Uterus (tissue), 4 donors: ENCODE results near the gene RAB10. TPM values are rescaled to one million over a fixed set of nuclear protein-coding genes. Genes with fewer than 3 reads are reported as not detected.
A peak's percentile ranks its signal among the peaks of the same experiment; 100 is the strongest.

Experiments
- DNase-seq, 2 donors: peaks; one replicate each; pipeline ENCODE4 v3.0.0-alpha.2; 2019 to 2020
- H3K27ac ChIP-seq, 2 donors: fragments of 200-600 bp; sonication (generic); 1 replicate in 1 of 2; 2 replicates in 1 of 2; pipeline ENCODE4 v1.5.1; 2016 to 2018
- H3K27me3 ChIP-seq, 2 donors: fragments of 200-600 bp; sonication (generic); one replicate each; pipeline ENCODE4 v1.5.1; 2018 to 2019; ENCODE audit warnings: control low read depth in 1 of 2
- H3K36me3 ChIP-seq, 2 donors: fragments of 200-600 bp; sonication (generic); one replicate each; pipeline ENCODE4 v1.5.1; 2019; ENCODE audit warnings: control low read depth in 1 of 2
- H3K4me1 ChIP-seq, 2 donors: fragments of 200-600 bp; sonication (generic); one replicate each; pipeline ENCODE4 v1.5.1; 2018 to 2019; ENCODE audit warnings: control low read depth in 1 of 2
- H3K4me3 ChIP-seq, 2 donors: fragments of 200-600 bp; sonication (generic); 1 replicate in 1 of 2; 2 replicates in 1 of 2; pipeline ENCODE4 v1.5.1; 2018 to 2019; ENCODE audit warnings: mild to moderate bottlenecking in 1 of 2
- H3K9me3 ChIP-seq, 2 donors: fragments of 200-600 bp; sonication (generic); one replicate each; pipeline ENCODE4 v1.5.1; 2019; ENCODE audit warnings: control low read depth in 1 of 2
- POLR2A ChIP-seq, 2 donors: fragments of 450-650 bp; IDR thresholded peaks; one replicate each; pipeline ENCODE4 v1.6.1; 2016; ENCODE audit warnings: antibody characterized with exemption in 2 of 2, mild to moderate bottlenecking in 1 of 2, moderate library complexity in 1 of 2
- intact Hi-C: fragments of 100-400 bp; cut with DNase I; formaldehyde crosslinking; loops from one replicate; pipeline ENCODE4 v1.15.1; 2023; ENCODE audit warnings: low total_unique reads
- small RNA-seq: library from RNA; depleted of rRNA; stranded (forward); fragments of <200 nt; gene quantifications from one replicate; pipeline ENCODE3, GENCODE V24; 2016
- total RNA-seq, 4 donors: library from RNA; depleted of rRNA in 3 of 4; stranded (reverse); fragments of >200 nt in 3 of 4; gene quantifications; one replicate each; pipeline versions ENCODE4 v1.1.0 to v1.2.4, GENCODE V29; 2014 to 2023
- TF ChIP-seq, protein P1 (sequence below), 4 experiments: fragments of 200-600 bp in 2 of 4; fragments of 450-650 bp in 2 of 4; sonication (generic) in 2 of 4; IDR thresholded peaks; one replicate each; pipeline ENCODE4 v1.5.1; 2016 to 2019; ENCODE audit warnings: antibody characterized with exemption in 4 of 4, mild to moderate bottlenecking in 2 of 4, moderate library complexity in 1 of 4
- donor health status: DM: yes; HTN: yes; CAD: no.

RAB10 gene
- total RNA-seq, 4 donors from 2014 or later, result 45.9 to 219 (median 97.1) TPM

DNA sequence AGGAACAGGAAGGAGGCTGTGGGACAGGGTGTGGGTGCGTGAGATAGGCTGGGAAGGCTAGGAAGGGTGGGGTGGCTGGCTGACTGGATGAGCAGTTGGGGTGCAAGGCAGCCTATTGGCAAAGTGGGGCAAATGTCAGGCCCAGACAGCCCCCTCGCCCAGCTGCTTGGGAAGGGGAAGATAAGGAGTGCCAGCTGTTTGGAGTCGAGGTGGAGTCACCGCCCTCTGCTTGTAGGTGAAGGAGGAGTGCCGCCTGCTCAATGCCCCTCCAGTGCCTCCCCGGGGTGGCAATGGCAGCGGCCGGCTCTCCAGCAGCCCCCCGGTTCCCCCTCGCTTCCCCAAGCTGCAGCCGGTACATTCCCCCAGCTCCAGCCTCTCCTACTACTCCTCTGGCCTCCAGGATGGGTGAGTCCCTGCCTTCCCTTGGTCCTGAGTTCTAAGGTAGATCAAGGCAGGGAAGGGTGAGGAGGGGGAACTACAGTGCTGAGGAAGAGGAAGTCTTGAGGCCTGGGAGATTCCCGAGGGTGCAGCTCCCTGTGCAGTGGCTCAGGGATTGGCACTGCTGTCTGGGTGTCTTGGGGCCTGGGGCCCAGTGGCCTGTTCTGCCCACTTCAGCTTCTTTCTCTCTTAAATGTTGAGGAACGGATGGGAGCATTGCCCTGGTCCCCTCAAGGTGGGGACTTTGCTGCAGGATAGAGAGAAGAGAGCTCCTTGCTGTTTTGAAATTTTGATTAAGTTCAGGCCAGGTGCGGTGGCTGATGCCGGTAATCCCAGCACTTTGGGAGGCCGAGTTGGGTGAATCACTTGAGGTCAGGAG, 152.3 kb downstream of the RAB10 start:
- no peaks in the 10 kb centered on the region for H3K27me3 ChIP-seq
- no peaks in the 10 kb centered on the region for H3K4me1 ChIP-seq
- peak overlapping the region in 1 of 2 donors; percentile 56 for H3K4me3 ChIP-seq
- intact Hi-C loops, result loop anchor here (10.0 kb wide), 1 partner anchor 201 kb away; the partner anchor contains the start of gene KIF3C
- no peak for DNase-seq
- no peaks in the 10 kb centered on the region for H3K9me3 ChIP-seq
- TF ChIP-seq, protein P1, sequence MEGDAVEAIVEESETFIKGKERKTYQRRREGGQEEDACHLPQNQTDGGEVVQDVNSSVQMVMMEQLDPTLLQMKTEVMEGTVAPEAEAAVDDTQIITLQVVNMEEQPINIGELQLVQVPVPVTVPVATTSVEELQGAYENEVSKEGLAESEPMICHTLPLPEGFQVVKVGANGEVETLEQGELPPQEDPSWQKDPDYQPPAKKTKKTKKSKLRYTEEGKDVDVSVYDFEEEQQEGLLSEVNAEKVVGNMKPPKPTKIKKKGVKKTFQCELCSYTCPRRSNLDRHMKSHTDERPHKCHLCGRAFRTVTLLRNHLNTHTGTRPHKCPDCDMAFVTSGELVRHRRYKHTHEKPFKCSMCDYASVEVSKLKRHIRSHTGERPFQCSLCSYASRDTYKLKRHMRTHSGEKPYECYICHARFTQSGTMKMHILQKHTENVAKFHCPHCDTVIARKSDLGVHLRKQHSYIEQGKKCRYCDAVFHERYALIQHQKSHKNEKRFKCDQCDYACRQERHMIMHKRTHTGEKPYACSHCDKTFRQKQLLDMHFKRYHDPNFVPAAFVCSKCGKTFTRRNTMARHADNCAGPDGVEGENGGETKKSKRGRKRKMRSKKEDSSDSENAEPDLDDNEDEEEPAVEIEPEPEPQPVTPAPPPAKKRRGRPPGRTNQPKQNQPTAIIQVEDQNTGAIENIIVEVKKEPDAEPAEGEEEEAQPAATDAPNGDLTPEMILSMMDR (IDR thresholded peaks at IDR 0.05), result no peak
- no peak for TF ChIP-seq POLR2A (IDR thresholded peaks at IDR 0.05)
- peak overlapping the region in 1 of 2 donors; percentile 78 for H3K27ac ChIP-seq
- no peaks in the 10 kb centered on the region for H3K36me3 ChIP-seq

Small RNA genes within 50 kb of the gene (small RNA-seq; reads per million reads assigned to genes)
- gene RNU6-942P (not detected), gene UQCRHP2 (not detected)

Other genes starting within 250 kb of the RAB10 start
- 10 to 100 TPM in 3 of 4 donors, 1 to 10 TPM in 1; 4.6 to 29.7 (median 10.6) TPM for gene ASXL2, start 155.6 kb upstream of the RAB10 start, total RNA-seq
- 10 to 100 TPM in 1 of 4 donors, 1 to 10 TPM in 3; 3.5 to 12.6 (median 7.4) TPM for gene KIF3C, start 51.6 kb upstream of the RAB10 start, total RNA-seq
- 1 to 10 TPM in 3 of 4 donors, under 1 TPM in 1; under 0.01 to 5.1 (median 2.2) TPM for gene GAREM2, start 139.0 kb downstream of the RAB10 start, total RNA-seq
- 100 to 1,000 TPM in 2 of 4 donors, 10 to 100 TPM in 2; 93.8 to 151 (median 110) TPM for gene HADHA, start 210.5 kb downstream of the RAB10 start, total RNA-seq
- 100 to 1,000 TPM in 2 of 4 donors, 10 to 100 TPM in 2; 45.3 to 126 (median 82.5) TPM for gene HADHB, start 210.9 kb downstream of the RAB10 start, total RNA-seq